Thymus (tissue), 11 donors: ENCODE data around the gene CACNA1B. TPM values are rescaled to one million over a fixed set of nuclear protein-coding genes. Genes with fewer than 3 reads are reported as not detected.

ENCODE experiments used
- DNase-seq, 9 donors: peaks; one replicate each; pipeline ENCODE4 v3.0.0-alpha.2; 2013; ENCODE audit warnings: low spot score in 9 of 9, low read depth in 6 of 9, missing footprints in 1 of 9
- H3K27ac ChIP-seq, 2 donors: one replicate each; pipeline ENCODE4 v1.5.1; 2013; ENCODE audit warnings: control low read depth in 1 of 2, low read depth in 1 of 2, low read length in 1 of 2, mild to moderate bottlenecking in 1 of 2, moderate library complexity in 1 of 2
- H3K27me3 ChIP-seq, 2 donors: one replicate each; pipeline ENCODE4 v1.5.1; 2013; ENCODE audit warnings: low read length in 1 of 2; ENCODE audit not compliant: control insufficient read depth in 2 of 2, insufficient read depth in 1 of 2
- H3K36me3 ChIP-seq, 2 donors: one replicate each; pipeline ENCODE4 v1.5.1; 2013; ENCODE audit warnings: low read length in 1 of 2, mild to moderate bottlenecking in 1 of 2, moderate library complexity in 1 of 2; ENCODE audit not compliant: control insufficient read depth in 2 of 2, insufficient read depth in 2 of 2
- H3K4me1 ChIP-seq, 2 donors: one replicate each; pipeline ENCODE4 v1.5.1; 2013; ENCODE audit warnings: low read length in 2 of 2; ENCODE audit not compliant: control insufficient read depth in 2 of 2, insufficient read depth in 2 of 2
- H3K4me3 ChIP-seq, 2 donors: one replicate each; pipeline ENCODE4 v1.5.1; 2013; ENCODE audit warnings: low read length in 2 of 2, control low read depth in 1 of 2, mild to moderate bottlenecking in 1 of 2
- H3K9me3 ChIP-seq, 2 donors: one replicate each; pipeline ENCODE4 v1.5.1; 2013; ENCODE audit warnings: low read length in 1 of 2, mild to moderate bottlenecking in 1 of 2; ENCODE audit not compliant: control insufficient read depth in 2 of 2, insufficient read depth in 1 of 2
- WGBS: extraction: QIAGEN DNeasy Blood & Tissue Kit; methylation state at CpG from one replicate; pipeline ENCODE4 v1.1.7; 2013; 5-methylcytosine and 5-hydroxymethylcytosine counted together
- polyA plus RNA-seq: library from polyadenylated mRNA; stranded (reverse); fragments of 200-250 nt; gene quantifications from one replicate; pipeline ENCODE4 v1.2.3, GENCODE V29; 2013
- total RNA-seq: library from RNA; stranded (reverse); fragments of 120-200 nt; gene quantifications from one replicate; pipeline ENCODE4 v1.2.4, GENCODE V29; 2013
- donor health status: healthy.

Gene CACNA1B
- total and polyA plus RNA-seq, 2 donors = 0.11 to 1.1 TPM

DNA sequence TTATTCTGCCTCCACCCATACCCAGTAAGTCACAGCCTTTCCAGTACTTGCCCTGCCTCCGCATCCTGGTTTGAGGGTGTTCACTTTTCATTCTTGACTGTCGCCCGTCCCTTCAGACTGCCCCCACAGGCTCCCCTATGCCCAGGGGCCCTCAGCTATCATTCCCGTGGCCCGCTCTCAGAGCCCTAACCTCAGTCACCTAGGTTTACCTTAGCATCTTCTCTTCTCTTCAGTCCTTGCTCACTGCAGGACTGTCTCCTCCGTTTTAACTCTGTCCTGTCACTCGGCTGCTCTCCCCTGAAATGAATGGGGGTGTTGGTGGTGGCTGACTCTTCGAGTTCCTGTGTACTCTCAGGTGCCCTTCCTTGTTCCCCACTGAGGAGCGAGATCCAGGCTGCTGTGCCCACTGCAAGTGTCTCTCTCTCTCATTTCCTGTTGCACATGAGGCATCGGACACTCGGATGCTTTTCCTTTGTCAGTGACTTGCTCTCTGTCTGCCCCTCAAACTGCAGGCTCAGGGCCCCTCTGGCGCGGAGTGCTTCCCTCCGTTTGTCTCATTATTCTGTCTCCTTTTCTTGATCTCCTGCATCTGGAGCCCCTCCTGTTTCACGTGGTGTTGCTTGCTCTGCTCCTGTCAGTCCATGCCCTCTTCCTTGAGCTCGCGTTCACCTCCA is 89.8 kb downstream of the CACNA1B start:
- H3K36me3 ChIP-seq = no peaks in the 10 kb centered on the region
- no peaks in the 10 kb centered on the region for H3K4me1 ChIP-seq
- DNase-seq = no peak

DNA sequence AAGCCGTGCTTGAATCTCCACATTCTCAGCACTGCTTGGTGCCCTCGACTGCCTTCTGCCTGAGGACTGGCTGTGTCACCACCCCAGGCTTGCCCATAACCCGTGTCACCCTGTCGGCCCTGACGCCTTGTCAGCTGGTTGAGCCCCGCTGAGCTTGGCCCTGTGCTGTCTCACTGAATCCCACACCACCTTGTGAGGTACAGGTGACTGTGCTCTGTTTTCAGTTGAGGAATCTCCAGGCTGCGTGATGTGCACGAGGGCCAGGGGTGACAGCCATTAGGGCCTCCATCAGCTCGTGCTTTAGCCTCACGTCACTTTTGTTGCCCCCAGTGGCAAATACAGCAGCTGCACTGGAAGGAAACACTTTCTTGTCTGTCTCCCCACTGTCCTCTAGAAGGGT is 90.7 kb downstream of the CACNA1B start:
- H3K27me3 ChIP-seq = no peaks in the 10 kb centered on the region
- 80% methylated on average over 10 of the region's 10 CpGs for WGBS
- no peak overlapping the region for H3K4me3 ChIP-seq
- no peaks in the 10 kb centered on the region for H3K9me3 ChIP-seq
- H3K27ac ChIP-seq = no peak overlapping the region
- no peak for DNase-seq
- no peaks in the 10 kb centered on the region for H3K36me3 ChIP-seq
- H3K4me1 ChIP-seq = no peaks in the 10 kb centered on the region

More for the DNA sequence above, 89.8 kb downstream of the CACNA1B start:
- H3K27ac ChIP-seq = no peak overlapping the region
- no peak overlapping the region for H3K4me3 ChIP-seq
- H3K9me3 ChIP-seq = no peaks in the 10 kb centered on the region
- 86% methylated on average over 17 of the region's 17 CpGs for WGBS
- H3K27me3 ChIP-seq = no peaks in the 10 kb centered on the region

DNA sequence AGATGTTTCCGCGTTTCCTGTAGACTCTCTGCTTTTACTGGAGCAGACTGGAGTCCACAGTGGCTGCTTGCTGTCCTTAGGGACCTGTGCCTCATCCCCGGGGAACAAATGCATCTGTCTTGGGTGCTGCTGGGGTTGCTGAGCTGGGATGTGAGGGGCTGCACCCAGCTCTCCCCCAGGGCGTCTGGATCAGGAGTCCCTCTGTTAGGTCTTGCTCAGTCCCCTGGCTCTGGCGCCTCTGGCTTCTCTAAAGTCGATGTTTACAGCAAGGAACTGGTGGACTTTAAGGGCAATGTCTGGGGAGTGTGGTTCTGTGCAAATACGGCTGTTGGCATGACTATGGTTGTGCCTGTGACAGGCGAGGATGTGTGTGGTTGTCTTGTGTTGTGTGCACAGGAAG is 91.4 kb downstream of the CACNA1B start:
- 91% methylated on average over 8 of the region's 8 CpGs for WGBS
- no peak overlapping the region for H3K27ac ChIP-seq
- H3K27me3 ChIP-seq = no peaks in the 10 kb centered on the region
- DNase-seq = no peak
- H3K4me3 ChIP-seq = no peak overlapping the region
- no peaks in the 10 kb centered on the region for H3K36me3 ChIP-seq
- no peaks in the 10 kb centered on the region for H3K4me1 ChIP-seq
- H3K9me3 ChIP-seq = no peaks in the 10 kb centered on the region

DNA sequence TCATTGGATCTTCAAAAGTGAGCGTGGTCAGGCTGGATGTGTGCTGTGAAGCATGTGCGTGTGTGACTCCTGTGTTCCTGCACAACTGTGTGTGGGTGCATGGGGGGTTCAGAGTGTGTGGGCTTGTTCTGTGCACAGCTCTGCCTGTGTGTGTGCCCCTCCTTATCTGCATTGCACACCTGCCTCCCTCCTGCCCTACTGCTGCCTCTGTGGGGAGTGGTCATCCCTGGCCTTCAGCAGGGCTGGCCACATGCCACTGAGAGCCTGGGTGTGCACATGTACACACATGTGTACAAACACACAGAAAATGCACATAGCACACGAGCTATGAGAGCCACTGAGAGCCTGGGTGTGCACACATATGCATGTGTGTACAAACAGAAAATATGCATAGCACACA is 92.1 kb downstream of the CACNA1B start:
- H3K36me3 ChIP-seq = no peaks in the 10 kb centered on the region

DNA sequence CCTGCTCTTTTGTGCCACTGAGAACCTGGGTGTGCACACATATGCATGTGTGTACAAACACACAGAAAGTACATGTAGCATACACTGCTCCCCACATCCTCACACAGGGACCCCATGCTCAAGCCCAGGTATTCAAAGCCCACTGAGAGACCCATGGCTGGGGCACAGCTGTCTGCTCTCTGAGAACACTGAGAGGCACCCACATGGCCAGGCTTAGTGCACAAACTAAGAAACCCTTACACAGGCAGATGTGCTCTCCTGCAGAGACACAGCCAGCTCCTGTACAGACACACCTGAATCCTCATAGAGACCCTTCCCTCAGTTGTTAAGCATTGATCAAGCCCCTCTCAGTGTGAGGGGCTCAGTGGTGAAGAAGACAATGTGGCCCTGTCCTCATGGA is 92.5 kb downstream of the CACNA1B start:
- Histone ChIP-seq H3K4me3 (no peak overlapping the region), H3K36me3 (no peaks in the 10 kb centered on the region), H3K9me3 (no peaks in the 10 kb centered on the region), H3K27me3 (no peaks in the 10 kb centered on the region), H3K27ac (no peak overlapping the region), H3K4me1 (no peaks in the 10 kb centered on the region)
- no peak for DNase-seq

More for the DNA sequence above, 92.1 kb downstream of the CACNA1B start:
- Histone ChIP-seq H3K9me3 (no peaks in the 10 kb centered on the region), H3K27ac (no peak overlapping the region), H3K4me3 (no peak overlapping the region), H3K4me1 (no peaks in the 10 kb centered on the region), H3K27me3 (no peaks in the 10 kb centered on the region)
- no peak for DNase-seq
- WGBS = 86% methylated on average over 3 of the region's 3 CpGs

DNA sequence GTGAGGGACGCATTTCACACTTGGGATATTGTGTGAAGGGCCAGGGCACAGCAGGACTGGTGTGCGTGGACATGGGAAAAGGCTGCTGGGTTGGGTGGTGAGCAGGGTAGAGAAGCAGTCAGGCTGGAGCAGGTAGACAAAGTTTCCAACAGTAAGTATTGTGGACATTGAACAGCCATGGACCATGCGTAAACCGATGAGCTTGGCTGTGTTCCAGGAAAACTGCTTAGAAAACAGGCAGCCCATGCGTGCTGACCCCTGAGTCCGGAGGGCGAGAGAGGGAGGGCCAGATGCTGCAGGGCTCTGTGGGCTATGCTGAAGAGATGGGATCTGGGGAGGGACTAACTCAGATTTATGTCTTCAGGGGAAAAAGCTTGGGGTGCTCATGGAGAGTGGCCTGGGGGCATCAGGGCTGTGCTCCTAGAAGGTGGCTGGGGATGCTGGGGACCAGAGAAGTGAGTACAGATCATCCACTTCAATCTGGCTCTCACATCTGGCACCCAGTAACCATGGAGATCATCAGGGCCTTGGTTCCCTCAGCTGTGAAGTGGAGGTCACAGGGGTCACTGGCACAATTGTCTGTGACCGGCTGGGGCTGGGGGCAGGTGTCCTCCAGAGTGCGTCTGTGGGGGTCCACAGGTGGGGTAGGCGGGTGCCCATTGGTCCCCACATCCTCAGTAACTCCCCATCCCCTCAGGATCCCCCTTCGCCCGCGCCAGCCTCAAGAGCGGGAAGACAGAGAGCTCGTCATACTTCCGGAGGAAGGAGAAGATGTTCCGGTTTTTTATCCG is 93.3 kb downstream of the CACNA1B start:
- DNase-seq = no peak
- Histone ChIP-seq H3K4me3 (no peak overlapping the region), H3K9me3 (no peaks in the 10 kb centered on the region), H3K4me1 (no peaks in the 10 kb centered on the region), H3K27ac (no peak overlapping the region), H3K27me3 (no peaks in the 10 kb centered on the region), H3K36me3 (no peaks in the 10 kb centered on the region)
- WGBS = 92% methylated on average over 18 of the region's 18 CpGs

DNA sequence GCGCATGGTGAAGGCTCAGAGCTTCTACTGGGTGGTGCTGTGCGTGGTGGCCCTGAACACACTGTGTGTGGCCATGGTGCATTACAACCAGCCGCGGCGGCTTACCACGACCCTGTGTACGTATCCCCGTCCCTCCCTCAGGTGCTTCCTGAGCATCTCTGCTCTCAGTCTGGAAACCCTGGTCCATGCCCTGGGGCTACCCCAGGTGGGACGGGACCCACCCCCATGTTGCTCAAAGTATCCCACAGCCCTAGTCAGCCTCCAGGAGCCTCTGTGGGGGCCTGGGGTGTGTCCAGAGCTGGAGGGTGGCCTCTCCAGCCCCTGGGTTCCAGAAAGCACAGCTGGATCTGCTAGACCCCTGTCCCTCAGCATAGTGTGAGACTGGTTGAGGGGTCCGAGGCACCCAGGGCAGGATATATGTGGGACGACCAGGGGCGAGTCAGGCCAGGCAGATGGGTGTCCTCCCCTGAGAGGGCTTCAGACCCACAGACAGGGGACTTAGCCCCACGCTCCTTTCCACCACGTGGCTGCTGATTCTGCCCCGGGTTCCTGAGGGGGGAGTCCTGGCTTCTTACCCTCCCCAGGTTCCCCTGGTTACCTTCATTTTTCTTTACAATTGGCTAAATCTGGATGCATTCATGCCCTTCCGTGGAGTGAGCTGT is 94.0 kb downstream of the CACNA1B start:
- Histone ChIP-seq H3K27ac (no peak overlapping the region), H3K9me3 (no peaks in the 10 kb centered on the region), H3K4me1 (no peaks in the 10 kb centered on the region), H3K27me3 (no peaks in the 10 kb centered on the region), H3K36me3 (no peaks in the 10 kb centered on the region), H3K4me3 (no peak overlapping the region)
- 90% methylated on average over 16 of the region's 16 CpGs for WGBS
- no peak for DNase-seq

DNA sequence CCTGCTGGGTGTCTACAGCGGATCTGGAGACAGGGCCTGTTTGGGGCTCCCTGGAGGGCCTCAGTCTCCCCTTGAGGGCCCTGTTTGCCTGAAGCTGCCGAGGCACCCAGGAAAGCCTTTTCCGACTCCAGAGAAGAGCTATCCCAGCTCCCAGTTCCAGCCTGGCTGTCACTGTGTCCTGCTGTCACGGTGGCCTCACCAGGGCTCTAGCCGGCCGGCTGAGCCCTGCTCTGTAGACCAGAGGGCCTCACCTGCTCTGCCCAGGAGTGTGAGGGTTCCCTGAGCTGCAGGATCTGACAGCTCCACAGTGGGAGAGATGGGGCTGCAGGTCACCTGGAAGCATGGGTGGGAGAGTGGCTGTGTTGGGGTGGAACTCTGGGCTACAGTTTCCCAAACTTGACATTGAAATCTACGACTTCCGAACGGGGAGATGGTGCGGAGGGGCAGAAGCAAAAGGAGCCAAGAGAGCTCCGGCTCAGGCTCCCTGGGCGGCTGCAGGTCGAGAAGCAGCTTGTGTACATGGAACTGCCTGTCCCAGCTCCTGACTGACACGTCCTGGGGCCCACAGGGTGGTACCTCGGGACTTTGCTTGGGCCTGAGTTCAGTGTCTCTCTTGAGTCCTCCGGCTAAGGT is 94.9 kb downstream of the CACNA1B start:
- H3K36me3 ChIP-seq = no peaks in the 10 kb centered on the region
- no peaks in the 10 kb centered on the region for H3K27me3 ChIP-seq
- no peak overlapping the region for H3K4me3 ChIP-seq
- H3K9me3 ChIP-seq = no peaks in the 10 kb centered on the region
- no peak for DNase-seq
- 91% methylated on average over 16 of the region's 16 CpGs for WGBS
- no peaks in the 10 kb centered on the region for H3K4me1 ChIP-seq
- no peak overlapping the region for H3K27ac ChIP-seq

DNA sequence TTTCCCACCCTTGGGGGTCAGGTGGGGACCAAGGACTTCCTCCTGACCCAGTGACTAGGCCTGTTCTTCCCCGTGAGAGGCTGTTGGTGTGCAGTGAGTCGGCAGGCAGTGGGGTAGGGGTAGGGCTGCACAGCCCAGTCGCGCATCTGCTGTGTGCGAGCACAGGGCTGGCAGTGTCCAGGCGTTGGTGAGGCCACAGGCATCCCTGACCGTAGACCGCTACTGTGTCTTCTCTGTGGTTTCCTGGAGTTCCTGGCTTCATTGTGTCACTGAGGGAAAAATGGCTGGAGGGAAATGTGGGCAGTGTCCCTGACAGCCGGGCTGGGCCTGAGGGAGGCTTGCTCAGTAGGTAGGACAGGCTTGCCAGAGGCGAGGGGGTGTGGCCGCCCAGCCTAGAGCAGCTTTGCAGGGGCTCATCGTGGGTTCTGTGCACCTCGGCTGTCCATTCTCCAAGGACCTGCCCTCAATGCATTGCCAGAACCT is 95.4 kb downstream of the CACNA1B start:
- H3K27me3 ChIP-seq = no peaks in the 10 kb centered on the region
- WGBS = 83% methylated on average over 13 of the region's 13 CpGs
- no peaks in the 10 kb centered on the region for H3K9me3 ChIP-seq
- no peak overlapping the region for H3K27ac ChIP-seq
- no peaks in the 10 kb centered on the region for H3K4me1 ChIP-seq
- no peak overlapping the region for H3K4me3 ChIP-seq
- DNase-seq = no peak
- H3K36me3 ChIP-seq = no peaks in the 10 kb centered on the region
